Peyer's patch (tissue), 4 donors: ENCODE measurements around the gene PIPOX. TPM values are rescaled to one million over a fixed set of nuclear protein-coding genes. Genes with fewer than 3 reads are reported as not detected.
A peak's percentile ranks its signal among the peaks of the same experiment; 100 is the strongest.

Source experiments
- DNase-seq, 3 donors: peaks; one replicate each; pipeline ENCODE4 v3.0.0-alpha.2; 2017 to 2019
- H3K27ac ChIP-seq, 4 donors: fragments of 200-600 bp; sonication (generic); one replicate each; pipeline ENCODE4 v1.5.1; 2016 to 2019
- H3K27me3 ChIP-seq, 2 donors: fragments of 200-600 bp; sonication (generic); one replicate each; pipeline ENCODE4 v1.5.1; 2019
- H3K36me3 ChIP-seq, 3 donors: fragments of 200-600 bp; sonication (generic); one replicate each; pipeline ENCODE4 v1.5.1; 2016 to 2019
- H3K4me1 ChIP-seq, 4 donors: fragments of 200-600 bp; sonication (generic); one replicate each; pipeline ENCODE4 v1.5.1; 2016 to 2019
- H3K4me3 ChIP-seq, 4 donors: fragments of 200-600 bp; sonication (generic); 1 replicate in 3 of 4; 2 replicates in 1 of 4; pipeline ENCODE4 v1.5.1; 2016 to 2019; ENCODE audit warnings: mild to moderate bottlenecking in 1 of 4
- H3K9me3 ChIP-seq, 4 donors: fragments of 200-600 bp; sonication (generic); one replicate each; pipeline ENCODE4 v1.5.1; 2016 to 2019; ENCODE audit warnings: mild to moderate bottlenecking in 1 of 4
- CTCF ChIP-seq, 6 experiments: fragments of 450-650 bp in 4 of 6; fragments of 200-600 bp in 2 of 6; sonication (generic) in 1 of 6; IDR thresholded peaks; one replicate each; pipeline ENCODE4 v1.5.1; 2017 to 2019; ENCODE audit warnings: antibody characterized with exemption in 6 of 6, mild to moderate bottlenecking in 3 of 6, moderate library complexity in 1 of 6
- POLR2A ChIP-seq, 2 donors: fragments of 450-650 bp; IDR thresholded peaks; one replicate each; pipeline ENCODE4 v1.5.1; 2017; ENCODE audit warnings: antibody characterized with exemption in 2 of 2, mild to moderate bottlenecking in 2 of 2, moderate library complexity in 2 of 2
- total RNA-seq, 4 donors: library from RNA; depleted of rRNA; stranded (reverse); fragments of >200 nt; gene quantifications; one replicate each; pipeline ENCODE4 v1.1.0, GENCODE V29; 2016

PIPOX gene
- total RNA-seq, 4 donors from 2014 or later, result 3.2 to 5.2 (median 4.8) TPM; not detected in 1

- no peak overlapping the region for H3K4me3 ChIP-seq
- peaks cover 0 to 4% of the 10 kb centered on the region in 2 donors for H3K27me3 ChIP-seq
- H3K9me3 ChIP-seq, result no peaks in the 10 kb centered on the region
- H3K36me3 ChIP-seq, result no peaks in the 10 kb centered on the region
- TF ChIP-seq CTCF (IDR thresholded peaks at IDR 0.05) (no peak), POLR2A (IDR thresholded peaks at IDR 0.05) (no peak)
- peaks cover 0 to 6% (median 3%) of the 10 kb centered on the region in 4 donors for H3K4me1 ChIP-seq
- no peak overlapping the region for H3K27ac ChIP-seq
- DNase-seq, result no peak
These were observed 42.0 kb upstream of the PIPOX start for GRCh38 chr17:29000973-29001372.

GRCh38 chr17:29002811-29003210 is 40.1 kb upstream of the PIPOX start:
- peaks cover 0 to 4% of the 10 kb centered on the region in 2 donors for H3K27me3 ChIP-seq
- no peak for DNase-seq
- no peak for TF ChIP-seq POLR2A (IDR thresholded peaks at IDR 0.05)
- TF ChIP-seq CTCF (IDR thresholded peaks at IDR 0.05), result no peak

GRCh38 chr17:29003289-29003688 is 39.7 kb upstream of the PIPOX start:
- peaks cover 0 to 4% of the 10 kb centered on the region in 2 donors for H3K27me3 ChIP-seq
- no peaks in the 10 kb centered on the region for H3K9me3 ChIP-seq
- no peak for TF ChIP-seq POLR2A (IDR thresholded peaks at IDR 0.05)
- no peak for TF ChIP-seq CTCF (IDR thresholded peaks at IDR 0.05)
- no peak overlapping the region for H3K4me3 ChIP-seq
- H3K27ac ChIP-seq, result no peak overlapping the region
- DNase-seq, result no peak
- peaks cover 0 to 7% (median 3%) of the 10 kb centered on the region in 4 donors for H3K4me1 ChIP-seq
- H3K36me3 ChIP-seq, result no peaks in the 10 kb centered on the region

More at GRCh38 chr17:29002811-29003210, 40.1 kb upstream of the PIPOX start:
- Histone ChIP-seq H3K4me1 (peaks cover 0 to 7% (median 3%) of the 10 kb centered on the region in 4 donors), H3K9me3 (no peaks in the 10 kb centered on the region), H3K27ac (no peak overlapping the region), H3K4me3 (no peak overlapping the region), H3K36me3 (no peaks in the 10 kb centered on the region)

- Histone ChIP-seq H3K36me3 (no peaks in the 10 kb centered on the region), H3K27me3 (peaks cover 0 to 4% of the 10 kb centered on the region in 2 donors), H3K4me1 (peaks cover 0 to 7% (median 3%) of the 10 kb centered on the region in 4 donors), H3K4me3 (no peak overlapping the region), H3K27ac (no peak overlapping the region), H3K9me3 (no peaks in the 10 kb centered on the region)
- DNase-seq, result no peak
- TF ChIP-seq POLR2A (IDR thresholded peaks at IDR 0.05) (no peak), CTCF (IDR thresholded peaks at IDR 0.05) (no peak)
These were observed 38.8 kb upstream of the PIPOX start for GRCh38 chr17:29004081-29004692.

GRCh38 chr17:29005936-29006511 is 36.9 kb upstream of the PIPOX start, which contains the start of gene SEZ6:
Gene SEZ6 (minus strand): TSS chr17:29006033. CDS start chr17:29005869, 164 bp downstream.
- TF ChIP-seq POLR2A (IDR thresholded peaks at IDR 0.05), result no peak
- peak in 2 of 6 experiments; percentile 16 to 25 for TF ChIP-seq CTCF (IDR thresholded peaks at IDR 0.05)
- Histone ChIP-seq H3K36me3 (no peaks in the 10 kb centered on the region), H3K4me3 (peak within 1 kb of the TSS in 1 of 4 donors; percentile 21), H3K27me3 (peaks cover 0 to 4% of the 10 kb centered on the region in 2 donors), H3K9me3 (no peaks in the 10 kb centered on the region), H3K27ac (no peak within 1 kb of the TSS), H3K4me1 (peaks cover 0 to 7% (median 3%) of the 10 kb centered on the region in 4 donors)
- DNase-seq, result peak; percentile 18 to 65 (median 54)
